Colonic mucosa (tissue), 4 donors: ENCODE results near the gene FBLN1. TPM values are rescaled to one million over a fixed set of nuclear protein-coding genes. Genes with fewer than 3 reads are reported as not detected.
A peak's percentile ranks its signal among the peaks of the same experiment; 100 is the strongest.

Source experiments
- DNase-seq: peaks from one replicate; pipeline ENCODE4 v3.0.0-alpha.2; 2020
- H3K27ac ChIP-seq: fragments of 200-600 bp; one replicate; pipeline ENCODE4 v1.8.0; 2021
- H3K27me3 ChIP-seq: fragments of 200-600 bp; one replicate; pipeline ENCODE4 v1.8.0; 2021
- H3K36me3 ChIP-seq: fragments of 200-600 bp; one replicate; pipeline ENCODE4 v1.8.0; 2021
- H3K4me1 ChIP-seq: fragments of 200-600 bp; one replicate; pipeline ENCODE4 v1.8.0; 2021; ENCODE audit warnings: mild to moderate bottlenecking
- H3K4me3 ChIP-seq: fragments of 200-600 bp; one replicate; pipeline ENCODE4 v1.8.0; 2021
- H3K9ac ChIP-seq, 2 donors: one replicate each; pipeline ENCODE4 v1.7.0; 2013; ENCODE audit warnings: control low read depth in 2 of 2, low read depth in 2 of 2, low read length in 2 of 2
- H3K9me3 ChIP-seq: fragments of 200-600 bp; one replicate; pipeline ENCODE4 v1.8.0; 2021
- CTCF ChIP-seq: fragments of 200-600 bp; IDR thresholded peaks from one replicate; pipeline ENCODE4 v1.8.0; 2022; ENCODE audit warnings: antibody characterized with exemption, mild to moderate bottlenecking
- intact Hi-C: fragments of 100-400 bp; cut with DNase I; formaldehyde crosslinking; loops from one replicate; pipeline ENCODE4 v1.14.1; 2022
- total RNA-seq, 2 donors: library from RNA; stranded (reverse); fragmentation: NEBNext Ultra II Directional in 1 of 2; extraction: Animal tissue kit (Norgen Biotek cat#: 25700) in 1 of 2; gene quantifications; one replicate each; pipeline ENCODE4 v1.2.1, GENCODE V29; 2021
- donor health status: healthy.
- donor health status: DM: no; HTN: no; CAD: no.
- donor health status: DM: no; HTN: no; CAD: no.

The FBLN1 gene
- total RNA-seq, 2 donors from 2014 or later = 41.6 to 65.5 TPM

DNA sequence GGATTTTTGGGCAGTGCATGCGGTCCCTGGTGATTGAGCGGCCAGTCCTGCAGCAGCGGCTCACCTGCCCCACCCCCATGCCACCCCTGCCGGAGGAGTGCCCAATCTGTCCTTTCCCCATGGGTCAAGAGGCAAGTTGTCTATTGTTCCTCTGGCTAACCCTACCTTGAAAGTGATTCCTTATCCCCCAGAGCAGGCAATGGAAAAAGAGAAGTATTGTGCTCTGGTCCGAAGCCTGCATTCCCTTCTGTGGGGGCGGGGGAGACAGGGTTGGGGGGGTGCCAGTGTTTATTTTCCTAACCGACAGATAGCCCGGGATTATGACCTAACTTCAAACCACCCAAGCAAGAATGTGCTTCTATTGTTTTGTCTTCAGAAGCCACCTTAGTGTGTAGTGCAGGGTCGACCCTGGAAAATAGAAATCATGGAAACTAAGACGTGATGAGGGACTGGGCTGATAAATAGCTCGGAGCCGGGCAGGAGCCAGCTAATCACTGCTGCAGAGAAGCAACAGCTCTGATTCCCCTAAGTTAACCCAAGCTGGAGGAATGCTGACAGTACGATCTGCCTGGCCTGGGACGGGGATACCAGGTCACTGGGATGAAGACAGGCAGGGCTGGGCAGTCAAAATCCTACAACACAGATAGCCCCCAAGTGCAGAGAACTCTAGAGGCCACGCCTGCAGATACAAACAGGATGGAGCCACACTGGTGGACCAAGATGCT is 130.3 kb downstream of the FBLN1 start:
- no peak for DNase-seq
- H3K9ac ChIP-seq = no peak overlapping the region

GRCh38 chr22:45636683-45637082 is 134.0 kb downstream of the FBLN1 start:
- no peak overlapping the region for H3K27ac ChIP-seq
- no peak overlapping the region for H3K9ac ChIP-seq
- no peaks in the 10 kb centered on the region for H3K27me3 ChIP-seq
- H3K4me3 ChIP-seq = no peak overlapping the region
- no peak for DNase-seq
- peaks cover 4% of the 10 kb centered on the region for H3K4me1 ChIP-seq
- TF ChIP-seq CTCF = no peak
- H3K9me3 ChIP-seq = no peaks in the 10 kb centered on the region
- no peaks in the 10 kb centered on the region for H3K36me3 ChIP-seq
- intact Hi-C loops = no loop called here

More for the DNA sequence above, 130.3 kb downstream of the FBLN1 start:
- no peak overlapping the region for H3K27ac ChIP-seq
- intact Hi-C loops = no loop called here
- H3K27me3 ChIP-seq = no peaks in the 10 kb centered on the region
- no peaks in the 10 kb centered on the region for H3K4me1 ChIP-seq
- no peaks in the 10 kb centered on the region for H3K36me3 ChIP-seq
- no peaks in the 10 kb centered on the region for H3K9me3 ChIP-seq
- no peak for TF ChIP-seq CTCF
- H3K4me3 ChIP-seq = no peak overlapping the region

- DNase-seq = no peak
- Histone ChIP-seq H3K4me3 (no peak overlapping the region), H3K27ac (no peak overlapping the region), H3K9me3 (no peaks in the 10 kb centered on the region), H3K27me3 (no peaks in the 10 kb centered on the region), H3K4me1 (peaks cover 4% of the 10 kb centered on the region), H3K36me3 (no peaks in the 10 kb centered on the region), H3K9ac (no peak overlapping the region)
- intact Hi-C loops = no loop called here
- TF ChIP-seq CTCF = no peak
These were observed 135.5 kb downstream of the FBLN1 start for GRCh38 chr22:45638197-45638596.

GRCh38 chr22:45638834-45639746 is 136.4 kb downstream of the FBLN1 start:
- Histone ChIP-seq H3K9ac (no peak overlapping the region), H3K27me3 (no peaks in the 10 kb centered on the region), H3K4me3 (no peak overlapping the region), H3K27ac (no peak overlapping the region), H3K4me1 (peaks cover 4% of the 10 kb centered on the region), H3K9me3 (no peaks in the 10 kb centered on the region), H3K36me3 (no peaks in the 10 kb centered on the region)
- no peak for TF ChIP-seq CTCF
- DNase-seq = peak; percentile 63
- intact Hi-C loops = no loop called here

- no peaks in the 10 kb centered on the region for H3K27me3 ChIP-seq
These were observed 137.0 kb downstream of the FBLN1 start for GRCh38 chr22:45639747-45640102.

More at GRCh38 chr22:45639747-45640102, 137.0 kb downstream of the FBLN1 start:
- no peaks in the 10 kb centered on the region for H3K9me3 ChIP-seq
- no peaks in the 10 kb centered on the region for H3K36me3 ChIP-seq
- no peak for TF ChIP-seq CTCF
- peaks cover 4% of the 10 kb centered on the region for H3K4me1 ChIP-seq
- H3K9ac ChIP-seq = no peak overlapping the region
- DNase-seq = no peak
- no peak overlapping the region for H3K4me3 ChIP-seq
- intact Hi-C loops = loop anchor here (5.0 kb wide), 1 partner anchor 57 kb away; no protein-coding TSS in a partner anchor
- H3K27ac ChIP-seq = no peak overlapping the region
